Esophagus squamous epithelium (tissue), 5 donors: ENCODE results near the gene RBMS3. TPM values are rescaled to one million over a fixed set of nuclear protein-coding genes. Genes with fewer than 3 reads are reported as not detected.

Experiments used
- DNase-seq: peaks from one replicate; lab custom pipeline; 2025; lab: John Stamatoyannopoulos, UW
- H3K27ac ChIP-seq, 4 donors: fragments of 200-600 bp; sonication (generic); one replicate each; pipeline ENCODE4 v1.5.1; 2016 to 2019; ENCODE audit warnings: mild to moderate bottlenecking in 1 of 4
- H3K27me3 ChIP-seq, 4 donors: fragments of 200-600 bp; sonication (generic); 1 replicate in 3 of 4; 2 replicates in 1 of 4; pipeline versions ENCODE4 v1.5.1 to v1.6.0; 2017 to 2021; ENCODE audit warnings: antibody characterized with exemption in 1 of 4
- H3K36me3 ChIP-seq, 3 donors: fragments of 200-600 bp; sonication (generic); one replicate each; pipeline ENCODE4 v1.5.1; 2016 to 2019
- H3K4me1 ChIP-seq, 3 donors: fragments of 200-600 bp; sonication (generic); one replicate each; pipeline ENCODE4 v1.5.1; 2017 to 2019
- H3K4me3 ChIP-seq, 4 donors: fragments of 200-600 bp; sonication (generic); 1 replicate in 3 of 4; 2 replicates in 1 of 4; pipeline ENCODE4 v1.5.1; 2016 to 2019; ENCODE audit warnings: mild to moderate bottlenecking in 2 of 4, moderate library complexity in 1 of 4
- H3K9me3 ChIP-seq, 3 donors: fragments of 200-600 bp; sonication (generic); one replicate each; pipeline ENCODE4 v1.5.1; 2016 to 2019
- POLR2A ChIP-seq, 4 donors: fragments of 450-650 bp; IDR thresholded peaks; one replicate each; pipeline ENCODE4 v1.6.1; 2017; ENCODE audit warnings: antibody characterized with exemption in 4 of 4, mild to moderate bottlenecking in 4 of 4, moderate library complexity in 3 of 4
- WGBS, 2 donors: methylation state at CpG; one replicate each; pipeline ENCODE4 v1.1.5; 2018; 5-methylcytosine and 5-hydroxymethylcytosine counted together
- intact Hi-C: fragments of 100-400 bp; cut with DNase I; formaldehyde crosslinking; loops from one replicate; pipeline ENCODE4 v1.15.0; 2022
- total RNA-seq, 4 donors: library from RNA; depleted of rRNA; stranded (reverse); fragments of >200 nt; gene quantifications; one replicate each; pipeline ENCODE4 v1.1.0, GENCODE V29; 2016
- TF ChIP-seq, protein P1 (sequence below), 6 experiments: fragments of 450-650 bp in 4 of 6; fragments of 200-600 bp in 2 of 6; sonication (generic) in 2 of 6; IDR thresholded peaks; one replicate each; pipeline ENCODE4 v1.5.1; 2016 to 2019; ENCODE audit warnings: antibody characterized with exemption in 6 of 6, mild to moderate bottlenecking in 4 of 6, moderate library complexity in 4 of 6
- donor health status: DM: yes; HTN: yes; CAD: no.

RBMS3 gene
- total RNA-seq, 4 donors from 2014 or later, result 0.57 to 35.7 (median 6.1) TPM

GRCh38 chr3:29587340-29587739 is 306.5 kb downstream of the RBMS3 start:
- H3K4me3 ChIP-seq, result no peak overlapping the region
- H3K9me3 ChIP-seq, result no peaks in the 10 kb centered on the region
- H3K4me1 ChIP-seq, result no peaks in the 10 kb centered on the region
- intact Hi-C loops, result no loop called here
- WGBS, 2 donors, result 35 to 53% methylated on average over 2 of the region's 2 CpGs
- DNase-seq, result no peak
- no peak overlapping the region for H3K27ac ChIP-seq
- TF ChIP-seq, protein P1, sequence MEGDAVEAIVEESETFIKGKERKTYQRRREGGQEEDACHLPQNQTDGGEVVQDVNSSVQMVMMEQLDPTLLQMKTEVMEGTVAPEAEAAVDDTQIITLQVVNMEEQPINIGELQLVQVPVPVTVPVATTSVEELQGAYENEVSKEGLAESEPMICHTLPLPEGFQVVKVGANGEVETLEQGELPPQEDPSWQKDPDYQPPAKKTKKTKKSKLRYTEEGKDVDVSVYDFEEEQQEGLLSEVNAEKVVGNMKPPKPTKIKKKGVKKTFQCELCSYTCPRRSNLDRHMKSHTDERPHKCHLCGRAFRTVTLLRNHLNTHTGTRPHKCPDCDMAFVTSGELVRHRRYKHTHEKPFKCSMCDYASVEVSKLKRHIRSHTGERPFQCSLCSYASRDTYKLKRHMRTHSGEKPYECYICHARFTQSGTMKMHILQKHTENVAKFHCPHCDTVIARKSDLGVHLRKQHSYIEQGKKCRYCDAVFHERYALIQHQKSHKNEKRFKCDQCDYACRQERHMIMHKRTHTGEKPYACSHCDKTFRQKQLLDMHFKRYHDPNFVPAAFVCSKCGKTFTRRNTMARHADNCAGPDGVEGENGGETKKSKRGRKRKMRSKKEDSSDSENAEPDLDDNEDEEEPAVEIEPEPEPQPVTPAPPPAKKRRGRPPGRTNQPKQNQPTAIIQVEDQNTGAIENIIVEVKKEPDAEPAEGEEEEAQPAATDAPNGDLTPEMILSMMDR (IDR thresholded peaks at IDR 0.05), result no peak
- TF ChIP-seq POLR2A (IDR thresholded peaks at IDR 0.05), result no peak
- H3K27me3 ChIP-seq, result no peaks in the 10 kb centered on the region
- H3K36me3 ChIP-seq, result no peaks in the 10 kb centered on the region

DNA sequence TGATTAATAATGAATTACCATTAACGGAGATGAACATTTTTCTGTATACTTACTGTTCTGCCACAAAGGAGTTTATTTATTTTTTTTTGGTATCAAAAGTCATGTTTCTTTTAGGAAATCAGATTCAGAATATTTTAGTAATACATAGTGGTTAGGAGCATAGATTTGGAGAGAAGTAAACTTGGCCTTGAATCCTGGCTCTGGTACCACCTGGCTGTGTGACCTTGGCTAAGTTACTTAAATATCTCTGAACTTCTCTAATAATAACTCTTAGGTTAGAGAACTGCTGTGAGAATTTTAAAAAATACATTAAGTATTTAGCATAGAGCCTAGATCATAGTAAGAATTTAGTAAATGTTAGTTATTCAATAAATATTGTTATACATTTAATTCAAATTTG is 309.1 kb downstream of the RBMS3 start:
- no peaks in the 10 kb centered on the region for H3K4me1 ChIP-seq
- no peaks in the 10 kb centered on the region for H3K9me3 ChIP-seq
- H3K27me3 ChIP-seq, result no peaks in the 10 kb centered on the region
- H3K36me3 ChIP-seq, result no peaks in the 10 kb centered on the region
- no peak overlapping the region for H3K4me3 ChIP-seq
- DNase-seq, result no peak
- H3K27ac ChIP-seq, result no peak overlapping the region
- WGBS, 2 donors, result 88 to 92% methylated on average over 1 of the region's 1 CpG
- intact Hi-C loops, result no loop called here
- TF ChIP-seq, protein P1 (IDR thresholded peaks at IDR 0.05), result no peak
- no peak for TF ChIP-seq POLR2A (IDR thresholded peaks at IDR 0.05)

DNA sequence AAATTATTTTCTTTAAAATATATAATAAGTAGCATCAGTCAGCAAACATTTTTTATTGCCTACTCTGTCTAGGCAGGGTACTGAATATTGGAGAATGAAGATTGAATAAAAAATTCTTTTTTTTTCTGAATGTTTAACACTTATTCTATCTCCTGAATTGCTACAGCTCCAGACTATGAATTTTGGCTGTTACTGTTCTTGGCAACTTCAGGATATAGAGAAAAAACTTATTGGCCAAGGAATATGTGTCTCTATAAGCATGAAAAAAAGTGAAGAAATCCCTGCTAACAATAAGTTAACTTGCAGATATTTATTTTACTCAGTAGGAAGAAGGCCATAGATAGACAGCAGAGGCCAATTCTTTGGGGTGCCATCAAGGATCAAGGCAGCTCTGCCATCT is 309.6 kb downstream of the RBMS3 start:
- H3K27me3 ChIP-seq, result no peaks in the 10 kb centered on the region
- H3K27ac ChIP-seq, result no peak overlapping the region
- no peaks in the 10 kb centered on the region for H3K9me3 ChIP-seq
- H3K36me3 ChIP-seq, result no peaks in the 10 kb centered on the region
- intact Hi-C loops, result no loop called here
- no peaks in the 10 kb centered on the region for H3K4me1 ChIP-seq
- DNase-seq, result no peak
- TF ChIP-seq, protein P1 (IDR thresholded peaks at IDR 0.05), result no peak
- TF ChIP-seq POLR2A (IDR thresholded peaks at IDR 0.05), result no peak
- H3K4me3 ChIP-seq, result no peak overlapping the region

DNA sequence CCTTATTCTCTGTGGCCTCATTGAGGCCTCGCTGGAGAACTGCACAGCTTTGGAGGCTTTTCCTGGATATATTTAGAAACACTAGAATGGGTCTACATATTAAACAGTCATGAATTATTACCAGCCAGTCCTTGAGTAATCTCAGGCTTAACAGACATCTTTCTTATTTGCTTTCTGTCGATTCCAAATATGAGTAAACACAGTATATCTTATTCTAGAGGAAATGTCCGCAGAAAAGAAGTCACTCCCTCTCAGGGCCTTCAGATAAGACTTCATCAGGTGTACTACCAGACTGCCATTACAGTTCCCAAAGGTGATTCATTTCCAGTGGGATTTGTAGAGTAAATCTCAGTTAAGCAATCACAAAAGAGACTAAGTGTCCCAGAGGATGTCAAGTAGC is 310.7 kb downstream of the RBMS3 start:
- DNase-seq, result no peak

DNA sequence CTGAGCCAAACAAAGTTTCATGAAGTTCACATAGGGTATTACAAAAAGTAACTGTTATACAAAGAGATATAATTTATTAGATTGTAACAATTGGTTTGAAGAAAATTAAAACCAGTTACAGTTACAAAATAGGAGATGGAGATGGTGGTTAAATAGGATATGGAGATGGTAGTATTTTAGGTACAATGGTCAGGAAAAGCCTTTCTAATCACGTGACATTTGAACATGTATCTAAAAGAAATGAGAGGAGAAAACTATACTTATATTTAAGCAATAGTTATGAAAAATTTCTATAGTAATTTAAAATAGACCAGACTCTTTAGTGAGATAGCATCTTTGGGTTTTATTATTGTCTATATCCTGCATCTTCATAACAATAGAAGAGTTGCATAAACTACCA is 312.9 kb downstream of the RBMS3 start:
- Histone ChIP-seq H3K27ac (no peak overlapping the region), H3K4me3 (no peak overlapping the region), H3K36me3 (no peaks in the 10 kb centered on the region), H3K4me1 (no peaks in the 10 kb centered on the region), H3K27me3 (no peaks in the 10 kb centered on the region), H3K9me3 (no peaks in the 10 kb centered on the region)
- 69% methylated on average over 1 of the region's 1 CpG for WGBS, 2 donors
- no peak for TF ChIP-seq POLR2A (IDR thresholded peaks at IDR 0.05)
- TF ChIP-seq, protein P1 (IDR thresholded peaks at IDR 0.05), result no peak
- DNase-seq, result no peak
- intact Hi-C loops, result no loop called here

More for the DNA sequence above, 310.7 kb downstream of the RBMS3 start:
- H3K4me3 ChIP-seq, result no peak overlapping the region
- no peak for TF ChIP-seq POLR2A (IDR thresholded peaks at IDR 0.05)
- TF ChIP-seq, protein P1 (IDR thresholded peaks at IDR 0.05), result no peak
- H3K27me3 ChIP-seq, result no peaks in the 10 kb centered on the region
- no peaks in the 10 kb centered on the region for H3K4me1 ChIP-seq
- H3K9me3 ChIP-seq, result no peaks in the 10 kb centered on the region
- H3K27ac ChIP-seq, result no peak overlapping the region
- intact Hi-C loops, result no loop called here
- 53 to 58% methylated on average over 3 of the region's 3 CpGs for WGBS, 2 donors
- H3K36me3 ChIP-seq, result no peaks in the 10 kb centered on the region
